ENCODE results near the gene CYSRT1.
A peak's percentile ranks its signal among the peaks of the same experiment; 100 is the strongest.

Gene CYSRT1

GRCh38 chr9:137255448-137256114, 30.6 kb downstream of the CYSRT1 start:
- no peak for TF ChIP-seq TEAD4 (IDR thresholded peaks at IDR 0.05)
- 0 out of 2 replicates have a peak, but pooled peaks have one; percentile 21 for TF ChIP-seq MAX (IDR thresholded peaks at IDR 0.05)
- 0 out of 2 replicates have a peak, but pooled peaks have one; percentile 56 for TF ChIP-seq YY1 (IDR thresholded peaks at IDR 0.05; ENCODE audit: low read depth)
- no peak for TF ChIP-seq CREB1 (IDR thresholded peaks at IDR 0.05; ENCODE audit: low read depth)
- TF ChIP-seq TCF12 (IDR thresholded peaks at IDR 0.05; ENCODE audit: low read depth), result 0 out of 2 replicates have a peak, but pooled peaks have one; percentile 13

- no peak for TF ChIP-seq YY1 (IDR thresholded peaks at IDR 0.05; ENCODE audit: low read depth)
- no peak for TF ChIP-seq FOXM1 (IDR thresholded peaks at IDR 0.05; ENCODE audit: borderline replicate concordance, low read depth)
- no peak for TF ChIP-seq RAD21 (IDR thresholded peaks at IDR 0.05; ENCODE audit: low read depth)
- no peak for TF ChIP-seq TCF12 (IDR thresholded peaks at IDR 0.05; ENCODE audit: low read depth)
- no peak for TF ChIP-seq CREB1 (IDR thresholded peaks at IDR 0.05; ENCODE audit: low read depth)
- no peak for TF ChIP-seq USF1 (IDR thresholded peaks at IDR 0.05)
- no peak for TF ChIP-seq NFIC (IDR thresholded peaks at IDR 0.05)
- TF ChIP-seq REST (IDR thresholded peaks at IDR 0.05; ENCODE audit: low read depth), result no peak
- TF ChIP-seq ZBTB7A (IDR thresholded peaks at IDR 0.05; ENCODE audit: low read depth), result no peak
- TF ChIP-seq EGR1 (IDR thresholded peaks at IDR 0.05), result no peak
- no peak for TF ChIP-seq TAF1 (IDR thresholded peaks at IDR 0.05; ENCODE audit: low read depth)
- TF ChIP-seq MAX (IDR thresholded peaks at IDR 0.05), result no peak
- no peak for TF ChIP-seq TEAD4 (IDR thresholded peaks at IDR 0.05)
- no peak for TF ChIP-seq EP300 (IDR thresholded peaks at IDR 0.05; ENCODE audit: borderline replicate concordance)
- TF ChIP-seq CEBPB (IDR thresholded peaks at IDR 0.05), result no peak
These were observed 31.4 kb downstream of the CYSRT1 start for GRCh38 chr9:137256362-137256761.

- no peak for TF ChIP-seq TCF12 (IDR thresholded peaks at IDR 0.05; ENCODE audit: low read depth)
- TF ChIP-seq YY1 (IDR thresholded peaks at IDR 0.05; ENCODE audit: low read depth), result no peak
- TF ChIP-seq RAD21 (IDR thresholded peaks at IDR 0.05; ENCODE audit: low read depth), result no peak
- TF ChIP-seq NFIC (IDR thresholded peaks at IDR 0.05), result no peak
- TF ChIP-seq EGR1 (IDR thresholded peaks at IDR 0.05), result no peak
- no peak for TF ChIP-seq TEAD4 (IDR thresholded peaks at IDR 0.05)
- no peak for TF ChIP-seq TAF1 (IDR thresholded peaks at IDR 0.05; ENCODE audit: low read depth)
- TF ChIP-seq FOXM1 (IDR thresholded peaks at IDR 0.05; ENCODE audit: borderline replicate concordance, low read depth), result no peak
- TF ChIP-seq USF1 (IDR thresholded peaks at IDR 0.05), result no peak
- TF ChIP-seq MAX (IDR thresholded peaks at IDR 0.05), result no peak
- no peak for TF ChIP-seq EP300 (IDR thresholded peaks at IDR 0.05; ENCODE audit: borderline replicate concordance)
- no peak for TF ChIP-seq CREB1 (IDR thresholded peaks at IDR 0.05; ENCODE audit: low read depth)
- no peak for TF ChIP-seq CEBPB (IDR thresholded peaks at IDR 0.05)
These were observed 31.9 kb downstream of the CYSRT1 start for GRCh38 chr9:137256856-137257255.

- no peak for TF ChIP-seq EP300 (IDR thresholded peaks at IDR 0.05; ENCODE audit: borderline replicate concordance)
- TF ChIP-seq REST (IDR thresholded peaks at IDR 0.05; ENCODE audit: low read depth), result no peak
- no peak for TF ChIP-seq YY1 (IDR thresholded peaks at IDR 0.05; ENCODE audit: low read depth)
- TF ChIP-seq TAF1 (IDR thresholded peaks at IDR 0.05; ENCODE audit: low read depth), result no peak
- no peak for TF ChIP-seq NFIC (IDR thresholded peaks at IDR 0.05)
- no peak for TF ChIP-seq TCF12 (IDR thresholded peaks at IDR 0.05; ENCODE audit: low read depth)
- TF ChIP-seq CREB1 (IDR thresholded peaks at IDR 0.05; ENCODE audit: low read depth), result no peak
These were observed 37.9 kb downstream of the CYSRT1 start for GRCh38 chr9:137262909-137263285.

GRCh38 chr9:137263506-137263905, 38.5 kb downstream of the CYSRT1 start:
- TF ChIP-seq TCF12 (IDR thresholded peaks at IDR 0.05; ENCODE audit: low read depth) (no peak), CREB1 (IDR thresholded peaks at IDR 0.05; ENCODE audit: low read depth) (no peak), EGR1 (IDR thresholded peaks at IDR 0.05) (no peak)

GRCh38 chr9:137264067-137264466, 39.1 kb downstream of the CYSRT1 start:
- no peak for TF ChIP-seq CEBPB (IDR thresholded peaks at IDR 0.05)
- TF ChIP-seq EP300 (IDR thresholded peaks at IDR 0.05; ENCODE audit: borderline replicate concordance), result no peak
- no peak for TF ChIP-seq TEAD4 (IDR thresholded peaks at IDR 0.05)
- no peak for TF ChIP-seq MAX (IDR thresholded peaks at IDR 0.05)
- TF ChIP-seq RAD21 (IDR thresholded peaks at IDR 0.05; ENCODE audit: low read depth), result no peak
- TF ChIP-seq CREB1 (IDR thresholded peaks at IDR 0.05; ENCODE audit: low read depth), result no peak
